OCI-LY1 (cell line): ENCODE measurements around the gene REL.

ENCODE experiments used
- EZH2 ChIP-seq: fragments of 200-600 bp; sonication (generic), shearing (Covaris generic); IDR thresholded peaks from 2 replicates; pipeline ENCODE4 v1.8.0; 2017; ENCODE audit warnings: borderline replicate concordance, mixed run types, mild to moderate bottlenecking, antibody characterized with exemption, low read length, moderate library complexity, mixed read lengths
- TF ChIP-seq, protein P1 (sequence below): fragments of 200-600 bp; sonication (generic), shearing (Covaris generic); IDR thresholded peaks from 2 replicates; pipeline ENCODE4 v1.5.1; 2017; ENCODE audit warnings: mild to moderate bottlenecking, antibody characterized with exemption, low read length, moderate library complexity, mixed read lengths

DNA sequence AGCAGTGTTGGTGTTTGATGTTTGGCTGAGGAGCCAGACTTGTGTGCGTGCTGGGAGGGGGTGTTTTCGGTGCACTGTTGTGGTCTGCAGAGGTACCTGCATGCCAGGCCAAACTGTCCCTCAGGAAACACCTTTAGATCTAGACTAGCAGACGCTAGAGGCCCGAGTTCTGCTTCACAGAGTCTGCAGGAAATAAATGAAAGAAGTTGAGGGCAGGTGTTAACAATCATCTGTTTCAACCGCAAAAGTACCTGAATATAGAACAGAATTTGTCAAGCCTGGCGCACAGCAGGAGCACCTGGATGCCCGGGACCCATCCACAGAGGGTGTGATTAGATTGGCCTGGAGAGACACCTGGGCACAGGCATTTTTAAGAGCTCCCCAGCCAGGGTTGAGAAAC lies 40.5 kb upstream of the REL start:
- TF ChIP-seq, protein P1, sequence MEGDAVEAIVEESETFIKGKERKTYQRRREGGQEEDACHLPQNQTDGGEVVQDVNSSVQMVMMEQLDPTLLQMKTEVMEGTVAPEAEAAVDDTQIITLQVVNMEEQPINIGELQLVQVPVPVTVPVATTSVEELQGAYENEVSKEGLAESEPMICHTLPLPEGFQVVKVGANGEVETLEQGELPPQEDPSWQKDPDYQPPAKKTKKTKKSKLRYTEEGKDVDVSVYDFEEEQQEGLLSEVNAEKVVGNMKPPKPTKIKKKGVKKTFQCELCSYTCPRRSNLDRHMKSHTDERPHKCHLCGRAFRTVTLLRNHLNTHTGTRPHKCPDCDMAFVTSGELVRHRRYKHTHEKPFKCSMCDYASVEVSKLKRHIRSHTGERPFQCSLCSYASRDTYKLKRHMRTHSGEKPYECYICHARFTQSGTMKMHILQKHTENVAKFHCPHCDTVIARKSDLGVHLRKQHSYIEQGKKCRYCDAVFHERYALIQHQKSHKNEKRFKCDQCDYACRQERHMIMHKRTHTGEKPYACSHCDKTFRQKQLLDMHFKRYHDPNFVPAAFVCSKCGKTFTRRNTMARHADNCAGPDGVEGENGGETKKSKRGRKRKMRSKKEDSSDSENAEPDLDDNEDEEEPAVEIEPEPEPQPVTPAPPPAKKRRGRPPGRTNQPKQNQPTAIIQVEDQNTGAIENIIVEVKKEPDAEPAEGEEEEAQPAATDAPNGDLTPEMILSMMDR, result no peak
- no peak for TF ChIP-seq EZH2
